Gastroesophageal sphincter (tissue), 3 donors: ENCODE data around the gene DPEP2NB.

Experiments
- CTCF ChIP-seq, 4 experiments: fragments of 200-600 bp in 2 of 4; fragments of 450-650 bp in 2 of 4; sonication (generic) in 1 of 4; IDR thresholded peaks; one replicate each; pipeline ENCODE4 v1.5.1; 2017 to 2019; ENCODE audit warnings: antibody characterized with exemption in 4 of 4, mild to moderate bottlenecking in 2 of 4, moderate library complexity in 2 of 4
- POLR2AphosphoS5 ChIP-seq: sonication (generic); formaldehyde crosslinking; IDR thresholded peaks from one replicate; pipeline ENCODE4 v1.6.1; 2017; ENCODE audit warnings: antibody characterized with exemption

GRCh38 chr16:67967183-67967957, 48.3 kb downstream of the DPEP2NB start:
- TF ChIP-seq POLR2AphosphoS5 (no peak), CTCF (IDR thresholded peaks at IDR 0.05) (no peak)
